Smooth muscle cell (in vitro differentiated cells): ENCODE data around the gene SHROOM3. TPM values are rescaled to one million over a fixed set of nuclear protein-coding genes. Genes with fewer than 3 reads are reported as not detected.

ENCODE experiments used
- DNase-seq: peaks from one replicate; lab custom pipeline; 2025; ENCODE audit not compliant: unreplicated experiment; lab: John Stamatoyannopoulos, UW
- H2AFZ ChIP-seq: fragments of 200-600 bp; sonication (generic); 2 replicates; pipeline ENCODE4 v1.6.0; 2016; ENCODE audit warnings: antibody characterized with exemption, low read depth, mild to moderate bottlenecking
- H3F3A ChIP-seq: fragments of 200-600 bp; sonication (generic); 2 replicates; pipeline ENCODE4 v1.6.0; 2017; ENCODE audit warnings: antibody characterized with exemption, low read depth
- H3K27ac ChIP-seq: fragments of 200-600 bp; sonication (generic); 2 replicates; pipeline ENCODE4 v1.5.1; 2016; ENCODE audit warnings: low read depth, mild to moderate bottlenecking
- H3K27me3 ChIP-seq: fragments of 200-600 bp; sonication (generic); 2 replicates; pipeline ENCODE4 v1.6.1; 2016; ENCODE audit warnings: low read depth, mild to moderate bottlenecking
- H3K36me3 ChIP-seq: fragments of 200-600 bp; sonication (generic); 2 replicates; pipeline ENCODE4 v1.5.1; 2016; ENCODE audit warnings: low read depth
- H3K4me1 ChIP-seq: fragments of 200-600 bp; sonication (generic); 2 replicates; pipeline ENCODE4 v1.5.1; 2016; ENCODE audit warnings: low read depth
- H3K4me2 ChIP-seq: fragments of 200-600 bp; sonication (generic); 2 replicates; pipeline ENCODE4 v1.6.0; 2016; ENCODE audit warnings: mild to moderate bottlenecking
- H3K4me3 ChIP-seq: fragments of 200-600 bp; sonication (generic); 2 replicates; pipeline ENCODE4 v1.5.1; 2016; ENCODE audit warnings: mild to moderate bottlenecking
- H3K79me2 ChIP-seq: fragments of 200-600 bp; sonication (generic); 2 replicates; pipeline ENCODE4 v1.6.0; 2016; ENCODE audit warnings: low read depth, mild to moderate bottlenecking
- H3K9ac ChIP-seq: fragments of 200-600 bp; sonication (generic); 2 replicates; pipeline ENCODE4 v1.6.0; 2016; ENCODE audit warnings: low read depth
- H3K9me3 ChIP-seq: fragments of 200-600 bp; sonication (generic); replicated peaks from 2 replicates; pipeline ENCODE4 v1.5.1; 2016; ENCODE audit warnings: low read depth
- H4K20me1 ChIP-seq: fragments of 200-600 bp; sonication (generic); 2 replicates; pipeline ENCODE4 v1.6.0; 2016; ENCODE audit warnings: low read depth
- CTCF ChIP-seq: fragments of 200-600 bp; sonication (generic); IDR thresholded peaks from 2 replicates; pipeline ENCODE4 v1.5.1; 2017; ENCODE audit warnings: borderline replicate concordance, mild to moderate bottlenecking, antibody characterized with exemption; ENCODE audit not compliant: insufficient read depth, poor library complexity, severe bottlenecking
- WGBS: methylation state at CpG from one replicate; pipeline ENCODE4 v1.1.7; 2016; ENCODE audit warnings: low lambda C conversion rate; 5-methylcytosine and 5-hydroxymethylcytosine counted together
- polyA plus RNA-seq: library from polyadenylated mRNA; unstranded; fragments of >200 nt; fragmentation: Nextera tagmentation; extraction: Ambion mirVana; gene quantifications from 2 replicates; pipeline ENCODE4 v1.2.1, GENCODE V29; 2016
- total RNA-seq: library from RNA; depleted of rRNA; stranded (reverse); fragments of >200 nt; gene quantifications from 2 replicates; pipeline ENCODE4 v1.2.3, GENCODE V29; 2014

The SHROOM3 gene
- total and polyA plus RNA-seq, 2 experiments from 2014 or later: 10.0 to 31.9 TPM

- WGBS: 80% methylated on average over 1 of the region's 1 CpG
- H3K9ac ChIP-seq: no peak overlapping the region
- no peak overlapping the region for H3K4me3 ChIP-seq
- no peaks in the 10 kb centered on the region for H3K27me3 ChIP-seq
- H3K4me1 ChIP-seq: peaks cover 20% of the 10 kb centered on the region
- no peak for DNase-seq
- H3K79me2 ChIP-seq: no peaks in the 10 kb centered on the region
- H2AFZ ChIP-seq: no peak overlapping the region
- no peaks in the 10 kb centered on the region for H3K9me3 ChIP-seq
- H3F3A ChIP-seq: no peaks in the 10 kb centered on the region
- no peak for TF ChIP-seq CTCF
- no peaks in the 10 kb centered on the region for H4K20me1 ChIP-seq
- H3K4me2 ChIP-seq: no peak overlapping the region
- no peaks in the 10 kb centered on the region for H3K36me3 ChIP-seq
- no peak overlapping the region for H3K27ac ChIP-seq
Observed at GRCh38 chr4:76488455-76488854, 53.4 kb downstream of the SHROOM3 start.

- Histone ChIP-seq H3K27me3 (no peaks in the 10 kb centered on the region), H3K4me1 (peaks cover 20% of the 10 kb centered on the region), H3K9me3 (no peaks in the 10 kb centered on the region), H3K9ac (no peak overlapping the region), H2AFZ (no peak overlapping the region), H3K36me3 (no peaks in the 10 kb centered on the region), H3K27ac (peak overlapping the region; percentile 14), H3F3A (no peaks in the 10 kb centered on the region), H4K20me1 (no peaks in the 10 kb centered on the region), H3K4me2 (peak overlapping the region; percentile 19), H3K4me3 (no peak overlapping the region), H3K79me2 (no peaks in the 10 kb centered on the region)
- no peak for TF ChIP-seq CTCF
- 4% methylated on average over 4 of the region's 4 CpGs for WGBS
- no peak for DNase-seq
Observed at GRCh38 chr4:76488888-76489685, 54.1 kb downstream of the SHROOM3 start.

- H3K27me3 ChIP-seq: no peaks in the 10 kb centered on the region
- no peaks in the 10 kb centered on the region for H3K36me3 ChIP-seq
- peaks cover 15% of the 10 kb centered on the region for H3K4me1 ChIP-seq
- H4K20me1 ChIP-seq: no peaks in the 10 kb centered on the region
- H3K9me3 ChIP-seq: no peaks in the 10 kb centered on the region
- DNase-seq: no peak
- H3K27ac ChIP-seq: peak overlapping the region; percentile 14
- H3K79me2 ChIP-seq: no peaks in the 10 kb centered on the region
- TF ChIP-seq CTCF: no peak
- H3K9ac ChIP-seq: no peak overlapping the region
- H3F3A ChIP-seq: no peaks in the 10 kb centered on the region
- no peak overlapping the region for H3K4me3 ChIP-seq
- H3K4me2 ChIP-seq: peak overlapping the region; percentile 19
- no peak overlapping the region for H2AFZ ChIP-seq
- WGBS: 73% methylated on average over 6 of the region's 6 CpGs
Observed at GRCh38 chr4:76489686-76490161, 54.7 kb downstream of the SHROOM3 start.

GRCh38 chr4:76492055-76492454 is 57.0 kb downstream of the SHROOM3 start:
- no peak for TF ChIP-seq CTCF
- WGBS: 89% methylated on average over 3 of the region's 3 CpGs

More at GRCh38 chr4:76492055-76492454, 57.0 kb downstream of the SHROOM3 start:
- Histone ChIP-seq H3K36me3 (no peaks in the 10 kb centered on the region), H3F3A (no peaks in the 10 kb centered on the region), H3K27ac (no peak overlapping the region), H3K4me1 (no peaks in the 10 kb centered on the region), H3K79me2 (no peaks in the 10 kb centered on the region), H3K9me3 (no peaks in the 10 kb centered on the region), H3K4me2 (no peak overlapping the region), H3K27me3 (no peaks in the 10 kb centered on the region), H3K4me3 (no peak overlapping the region), H3K9ac (no peak overlapping the region), H2AFZ (no peak overlapping the region), H4K20me1 (no peaks in the 10 kb centered on the region)
- no peak for DNase-seq
